Activated CD4-positive, alpha-beta T cell treated with anti-CD3 and anti-CD28 coated beads, Interleukin-2, amount 50 U/mL, for 16 hours (primary cell): ENCODE measurements around the gene GALNT12.

Experiments used
- DNase-seq: peaks from one replicate; pipeline ENCODE4 v3.0.0-alpha.2; 2020

Gene GALNT12

DNA sequence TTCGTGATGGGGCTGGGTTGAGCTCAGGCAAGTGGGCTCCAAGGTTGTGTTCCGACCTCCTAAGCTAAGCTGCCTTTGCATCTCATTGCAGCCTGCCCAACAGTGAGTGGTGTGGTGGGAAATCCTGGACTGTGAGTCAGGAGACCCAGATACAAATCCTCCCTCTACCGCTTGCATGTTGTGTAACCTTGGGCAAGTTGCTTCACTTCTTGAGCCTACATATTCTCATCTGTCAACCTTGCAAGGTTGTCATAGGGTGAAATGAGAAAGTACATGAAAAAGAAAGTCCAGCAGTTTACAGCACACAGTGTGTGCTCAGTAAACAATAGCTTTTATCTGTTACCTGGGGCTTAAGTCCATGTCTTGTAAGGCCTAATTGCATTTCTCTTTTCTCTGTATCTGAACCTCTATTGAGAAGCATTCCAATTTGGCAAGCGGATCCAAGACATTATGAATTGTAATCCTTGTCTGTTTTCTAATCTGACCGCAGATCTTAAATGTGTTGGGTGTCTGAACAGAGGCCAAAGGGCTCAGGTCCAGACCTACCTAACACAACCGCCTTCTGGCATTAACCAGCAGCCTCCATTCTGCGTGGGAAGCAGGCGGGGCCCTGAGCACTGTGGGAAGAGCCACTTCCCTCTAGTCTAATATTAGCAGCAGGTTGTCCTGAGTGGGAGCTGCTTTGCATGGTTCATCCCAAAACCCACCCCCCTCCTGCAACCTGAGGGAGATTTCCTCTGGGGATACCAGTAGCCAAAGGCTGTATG is 1.8 kb upstream of the GALNT12 start:
- no peak for DNase-seq

DNA sequence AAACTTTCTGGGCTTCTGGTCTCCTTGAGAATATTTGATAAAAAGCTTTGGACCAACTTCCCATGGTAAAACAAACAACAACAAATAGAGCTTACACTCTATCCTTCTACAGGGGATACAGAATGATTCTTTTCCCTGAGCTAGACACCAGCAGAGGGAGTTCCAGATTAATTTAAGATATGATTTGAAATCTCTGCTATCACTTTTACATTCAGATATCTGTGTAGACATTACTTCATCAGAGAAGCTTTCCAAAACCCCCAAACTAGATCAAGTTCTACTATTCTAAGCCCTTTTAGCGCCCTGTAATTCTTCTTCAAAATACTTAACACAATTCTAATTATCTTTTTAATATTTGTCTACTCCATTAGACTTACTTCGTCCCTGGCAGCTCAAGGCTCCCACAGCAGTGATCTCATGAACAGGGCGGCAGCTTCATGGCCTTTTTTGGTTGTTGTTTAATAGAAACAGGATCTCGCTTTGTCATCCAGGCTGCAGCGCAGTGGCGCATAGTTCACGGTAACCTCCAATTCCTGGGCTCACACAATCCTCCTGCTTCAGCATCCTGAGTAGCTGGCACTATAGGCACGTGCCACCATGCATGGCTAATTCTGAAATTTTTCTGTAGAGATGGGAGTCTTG is 955 bp upstream of the GALNT12 start:
- DNase-seq: no peak

DNA sequence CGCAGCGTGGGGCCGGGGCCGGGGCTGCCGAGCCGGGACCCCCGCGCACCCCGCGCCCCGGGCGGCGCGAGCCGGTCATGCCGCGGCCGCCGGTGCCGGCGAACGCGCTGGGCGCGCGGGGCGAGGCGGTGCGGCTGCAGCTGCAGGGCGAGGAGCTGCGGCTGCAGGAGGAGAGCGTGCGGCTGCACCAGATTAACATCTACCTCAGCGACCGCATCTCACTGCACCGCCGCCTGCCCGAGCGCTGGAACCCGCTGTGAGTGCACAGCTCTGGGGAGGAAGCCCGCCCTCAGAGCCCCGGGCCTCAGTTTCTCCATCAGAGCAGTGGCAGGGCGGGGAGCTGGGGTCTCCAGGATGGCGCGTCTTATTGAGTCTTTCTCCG is 335 bp downstream of the GALNT12 start:
- DNase-seq: peak; percentile 21

DNA sequence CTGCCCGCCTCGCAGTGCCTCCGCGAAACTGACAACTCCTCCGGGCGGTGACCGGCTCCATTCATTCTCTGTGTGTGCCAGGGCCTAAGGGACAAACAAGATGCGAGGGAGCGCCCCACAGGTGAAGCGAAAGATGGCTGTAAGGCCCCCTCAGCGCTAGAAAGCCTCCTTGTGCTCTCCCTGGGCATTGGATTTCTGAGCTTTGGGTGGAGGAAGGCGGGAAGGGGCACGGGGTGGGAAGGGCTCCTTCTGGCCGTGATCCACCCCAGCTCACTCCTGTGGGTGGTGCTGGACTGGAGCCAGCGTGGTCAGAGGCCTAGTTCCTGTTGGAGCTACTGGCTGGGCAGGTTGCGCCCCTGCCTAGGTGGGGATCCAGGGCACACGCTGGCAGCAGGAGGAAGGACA is 943 bp downstream of the GALNT12 start:
- DNase-seq: no peak

DNA sequence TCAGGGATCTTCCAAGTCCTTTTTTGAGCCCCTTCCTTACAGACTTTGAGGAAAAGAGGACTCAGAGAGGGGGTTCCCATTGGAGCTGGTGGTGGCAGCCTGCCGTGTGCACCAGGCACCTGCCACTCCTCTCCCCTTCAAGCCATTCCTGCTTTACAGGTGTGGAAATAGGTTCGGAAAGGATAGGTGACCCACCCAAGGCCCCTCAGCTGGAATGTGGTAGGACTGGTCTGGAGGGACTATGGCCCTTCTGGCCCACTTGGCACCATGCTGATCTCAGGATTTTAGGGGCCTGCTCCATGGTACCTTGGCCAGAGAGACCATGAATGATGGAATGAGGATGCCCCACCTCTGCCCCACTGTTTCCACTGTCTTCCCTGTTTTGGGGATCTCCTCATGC is 1.4 kb downstream of the GALNT12 start:
- DNase-seq: no peak

DNA sequence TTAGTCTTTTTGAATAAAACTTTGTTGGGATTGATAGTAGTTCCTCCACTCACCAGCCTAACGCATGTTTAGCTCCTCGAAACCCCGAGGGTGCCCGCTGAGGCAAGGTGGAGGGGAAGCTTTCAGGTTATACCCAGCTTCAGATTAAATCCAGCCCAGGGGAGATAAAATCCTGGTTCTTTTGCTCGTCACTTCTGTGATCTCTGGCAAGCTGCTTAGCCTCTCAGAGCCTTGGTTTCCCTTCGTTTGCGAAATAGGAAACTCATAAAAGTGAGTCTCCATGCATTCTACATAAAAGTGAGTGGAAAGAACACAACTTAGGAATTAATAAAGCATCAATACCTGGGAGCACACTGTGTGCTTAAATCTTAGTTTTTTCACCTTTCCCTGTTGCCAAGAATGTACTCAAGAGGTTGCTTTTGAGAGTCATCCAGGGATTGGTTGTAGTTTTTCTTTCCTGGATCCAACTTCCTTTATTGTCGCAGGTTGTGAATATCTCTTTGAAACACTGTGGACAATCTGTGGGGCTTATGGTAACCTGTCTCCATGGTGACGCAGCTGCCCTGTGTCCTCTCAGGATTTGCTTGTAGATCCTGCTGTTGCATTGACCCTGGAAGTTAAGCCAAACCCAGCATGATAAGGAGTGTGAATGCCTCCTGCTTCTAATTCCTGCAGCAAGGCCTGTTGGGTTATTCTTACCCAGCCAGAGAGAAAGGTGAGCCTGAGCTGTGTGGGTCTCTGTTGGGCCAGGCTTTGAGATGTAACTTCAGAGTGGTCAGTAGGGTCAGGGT is 2.0 kb downstream of the GALNT12 start:
- DNase-seq: no peak

DNA sequence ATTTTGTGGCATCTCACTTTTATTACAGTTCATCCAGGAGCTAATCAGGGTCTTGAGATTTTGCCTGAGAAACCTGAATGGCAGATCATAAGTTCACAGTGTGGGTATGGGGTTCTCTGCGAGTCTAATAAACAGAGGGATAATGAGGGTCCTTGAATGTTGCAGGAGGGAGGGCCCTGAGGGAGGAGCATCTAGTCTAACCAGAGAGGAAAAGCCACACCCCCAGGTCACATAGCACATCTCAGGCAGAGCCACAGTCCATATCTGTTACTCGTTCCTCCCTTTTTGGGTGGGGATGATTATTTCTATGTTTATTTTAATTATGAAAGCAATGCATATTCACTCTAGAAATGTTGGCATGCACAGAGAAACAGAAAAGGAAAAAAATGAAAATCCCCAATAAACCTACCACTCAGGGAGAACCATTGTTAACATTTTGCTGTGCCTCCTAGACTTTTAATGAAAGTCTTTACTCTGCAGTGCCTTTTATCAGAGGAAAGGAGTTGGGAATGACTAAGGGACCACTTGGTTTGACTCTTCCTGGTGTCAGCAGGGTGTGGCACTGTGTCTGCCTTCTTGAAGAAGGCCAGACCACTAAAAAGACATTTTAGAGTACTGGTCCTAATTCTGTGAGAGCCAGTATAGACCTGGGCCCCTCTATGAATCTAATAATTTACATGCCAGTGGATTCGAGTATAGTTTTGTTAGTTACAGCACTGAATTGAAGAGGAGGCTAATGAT is 2.8 kb downstream of the GALNT12 start:
- DNase-seq: no peak

DNA sequence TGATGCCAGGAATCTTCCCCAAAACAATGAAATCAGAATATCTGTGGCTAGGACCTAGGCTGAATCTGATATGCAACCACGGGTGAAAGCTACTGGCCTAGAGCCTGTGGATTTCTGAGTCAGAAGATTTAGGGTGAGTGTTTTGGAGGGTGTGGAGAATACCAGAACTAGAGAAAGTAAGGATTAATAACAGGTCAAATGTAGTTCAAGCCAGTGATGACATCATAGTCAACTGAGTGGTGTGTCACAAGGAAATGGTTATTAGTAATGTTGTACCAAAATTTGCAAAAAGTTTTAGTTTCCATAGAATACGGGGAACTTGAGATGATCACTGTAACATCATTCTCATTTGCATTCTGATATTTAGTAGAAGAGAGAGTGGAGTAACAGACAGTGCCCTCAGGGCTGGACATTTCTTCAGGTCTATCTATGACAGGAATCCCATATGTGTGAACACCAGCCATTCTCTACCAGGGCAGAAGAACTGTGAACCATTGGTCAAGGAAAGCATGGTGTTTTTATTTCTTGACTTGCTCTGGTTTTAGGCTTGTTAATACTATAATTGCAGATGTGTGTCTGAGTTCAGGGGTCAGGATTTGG is 3.7 kb downstream of the GALNT12 start:
- DNase-seq: no peak

DNA sequence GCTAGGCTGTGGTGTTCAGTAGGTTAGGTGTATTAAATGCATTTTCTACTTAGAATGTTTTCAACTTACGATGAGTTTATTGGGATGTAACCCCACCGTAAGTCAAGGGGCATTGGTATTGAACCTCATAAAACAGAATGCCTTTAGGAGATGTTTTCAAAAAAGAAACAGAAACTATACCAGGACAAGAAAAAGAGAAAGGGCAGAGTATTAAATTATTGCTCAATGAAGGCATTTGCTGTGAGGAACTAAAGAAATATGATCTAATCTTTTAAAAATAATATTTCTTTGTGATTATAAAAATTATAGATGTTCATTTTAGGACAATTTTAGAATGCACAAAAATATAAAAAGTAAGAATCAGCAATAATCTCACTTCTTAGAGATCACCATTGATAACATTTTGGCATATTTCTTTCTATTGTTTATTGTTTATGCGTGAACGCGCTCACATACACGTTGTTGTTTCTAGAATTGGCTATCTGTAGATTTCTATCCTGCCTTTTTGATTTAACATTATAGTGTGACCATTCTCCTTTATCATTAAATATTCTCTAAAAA is 8.0 kb downstream of the GALNT12 start:
- no peak for DNase-seq

DNA sequence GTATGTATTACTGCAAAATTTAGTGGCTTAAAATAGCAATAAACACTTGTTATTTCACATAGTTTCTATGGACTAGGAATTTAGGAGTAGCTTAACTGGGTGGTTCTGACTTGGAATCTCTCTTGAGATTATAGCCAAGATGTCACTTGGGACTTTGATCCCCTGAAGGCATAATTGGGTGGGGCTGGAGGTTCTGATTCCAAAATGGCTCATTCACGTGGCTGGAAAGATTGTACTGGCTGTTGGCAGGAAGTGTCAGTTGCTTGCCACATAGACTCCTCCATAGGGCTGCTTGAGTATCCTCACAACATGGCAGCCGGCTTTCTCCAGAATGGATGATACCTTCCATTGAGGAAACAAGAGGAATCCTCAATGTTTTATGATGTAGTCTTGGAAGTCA is 11.3 kb downstream of the GALNT12 start:
- no peak for DNase-seq

DNA sequence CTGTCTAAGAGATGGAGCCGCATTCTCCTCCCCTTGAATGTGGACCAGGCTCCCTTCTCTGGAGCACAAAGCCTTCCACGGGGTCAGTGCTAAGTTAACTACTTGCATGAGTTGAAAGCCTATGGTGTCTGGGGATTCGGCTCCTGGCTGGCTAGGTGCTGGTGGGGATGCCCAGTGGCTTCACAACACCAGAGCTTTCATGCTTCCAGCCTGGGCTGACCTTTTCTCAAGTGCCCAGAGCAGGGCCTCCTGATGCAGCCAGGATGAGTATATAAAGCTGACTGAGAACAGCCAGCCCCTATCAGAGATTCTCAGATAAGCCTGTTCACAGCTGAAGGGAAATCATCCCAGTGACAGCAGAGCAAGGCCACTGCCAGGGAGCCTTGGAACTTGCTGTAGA is 11.8 kb downstream of the GALNT12 start:
- no peak for DNase-seq

DNA sequence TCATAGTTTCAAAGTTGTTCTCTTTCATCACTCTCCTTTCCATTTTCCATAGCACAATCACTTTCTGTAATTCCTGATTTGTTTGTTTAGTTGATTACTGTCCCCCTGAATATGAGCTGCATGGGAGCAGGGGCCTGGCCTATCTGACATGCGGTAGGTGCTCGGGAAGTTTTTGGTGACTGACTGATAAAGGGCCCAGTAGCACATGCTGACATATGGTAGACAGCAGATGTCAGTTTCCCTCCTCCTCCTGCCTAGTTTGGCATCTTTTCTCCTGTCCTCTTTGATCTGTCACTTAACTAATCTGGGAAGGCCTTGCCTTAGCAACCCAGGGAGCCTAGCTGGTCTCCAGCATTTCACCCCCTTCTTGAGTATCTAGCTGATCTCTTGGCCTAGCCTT is 14.4 kb downstream of the GALNT12 start:
- DNase-seq: no peak

DNA sequence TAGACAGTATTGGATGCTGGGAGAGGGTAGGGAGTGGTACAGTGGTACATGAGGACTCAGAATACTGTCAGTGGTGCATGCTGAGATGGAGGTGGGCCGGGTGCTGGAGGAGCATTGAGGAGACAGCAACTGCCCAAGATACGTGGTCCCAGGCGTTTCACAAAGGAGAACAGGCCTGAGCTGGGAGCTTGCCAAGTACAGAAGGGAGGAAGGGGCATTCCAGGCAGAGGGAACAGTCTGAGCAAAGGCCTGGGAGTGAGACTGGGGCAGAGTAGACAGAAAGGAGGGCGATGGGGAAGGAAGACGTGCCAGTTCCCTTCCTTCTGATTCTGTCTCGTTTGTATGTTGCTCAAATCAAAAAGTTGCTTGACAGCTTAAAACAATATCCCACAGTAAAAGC is 15.2 kb downstream of the GALNT12 start:
- DNase-seq: no peak

DNA sequence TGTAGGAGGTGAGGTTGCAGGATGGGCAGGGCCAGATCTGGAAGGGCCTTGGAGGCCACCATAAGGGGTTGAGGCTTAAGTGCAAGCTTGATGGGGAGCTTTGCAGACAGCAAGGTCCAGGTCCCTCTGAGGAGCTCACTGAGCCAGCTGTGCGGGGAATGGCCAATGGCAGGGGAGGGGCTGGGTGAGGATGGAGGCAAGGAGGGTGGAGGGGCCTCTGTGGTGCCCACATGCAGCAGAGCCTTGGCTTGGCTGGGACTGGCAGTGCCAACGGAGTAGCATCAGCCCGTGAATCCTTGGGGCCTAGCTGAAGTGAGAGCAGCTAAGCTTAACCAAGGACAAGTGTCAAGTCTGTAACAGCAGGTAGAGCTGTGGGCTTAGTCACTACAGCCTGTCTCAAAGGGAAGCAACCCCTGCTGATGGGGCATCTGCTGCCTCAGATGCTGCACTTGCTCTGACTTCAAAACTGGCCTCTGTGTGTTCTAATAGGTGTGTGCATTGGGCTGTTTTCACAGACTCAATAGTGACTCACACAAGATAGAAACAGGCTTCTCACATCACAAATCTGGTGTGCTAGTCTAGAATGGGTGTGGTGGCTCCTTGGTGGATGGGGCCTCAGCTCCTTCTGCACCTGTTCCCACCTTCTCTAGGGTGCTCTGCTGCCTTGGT is 16.3 kb downstream of the GALNT12 start:
- no peak for DNase-seq

DNA sequence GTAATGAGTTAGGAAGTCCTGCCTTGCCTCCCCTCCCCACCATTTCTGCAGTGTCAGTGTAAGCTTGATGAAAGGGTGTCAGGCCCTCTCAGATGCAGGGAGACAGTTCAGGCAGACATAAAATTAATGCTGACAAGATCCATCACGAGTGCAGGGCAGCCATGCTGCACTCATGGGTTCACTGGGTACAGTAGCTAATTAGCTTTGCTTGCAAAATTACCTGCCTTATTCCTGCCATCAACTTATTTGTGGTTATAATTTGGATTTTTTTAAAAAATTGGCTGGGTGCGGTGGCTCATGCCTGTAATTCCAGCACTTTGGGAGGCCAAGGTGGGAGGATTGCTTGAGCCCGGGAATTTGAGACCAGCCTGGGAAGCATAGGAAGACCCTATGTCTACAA is 17.9 kb downstream of the GALNT12 start:
- no peak for DNase-seq

DNA sequence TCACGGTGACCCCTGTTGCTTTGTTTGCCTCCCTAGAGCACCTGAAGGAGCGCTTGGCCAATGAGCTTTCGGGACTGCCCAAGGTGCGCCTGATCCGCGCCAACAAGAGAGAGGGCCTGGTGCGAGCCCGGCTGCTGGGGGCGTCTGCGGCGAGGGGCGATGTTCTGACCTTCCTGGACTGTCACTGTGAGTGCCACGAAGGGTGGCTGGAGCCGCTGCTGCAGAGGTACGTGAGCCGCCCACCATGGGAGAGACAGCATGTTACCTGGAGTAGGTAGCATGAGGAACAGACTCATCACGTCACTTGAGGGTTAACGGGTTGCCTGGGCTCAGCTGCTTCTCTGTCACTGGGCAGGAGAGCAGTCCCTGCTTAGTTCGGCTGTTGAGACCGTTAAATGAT is 19.2 kb downstream of the GALNT12 start:
- no peak for DNase-seq

DNA sequence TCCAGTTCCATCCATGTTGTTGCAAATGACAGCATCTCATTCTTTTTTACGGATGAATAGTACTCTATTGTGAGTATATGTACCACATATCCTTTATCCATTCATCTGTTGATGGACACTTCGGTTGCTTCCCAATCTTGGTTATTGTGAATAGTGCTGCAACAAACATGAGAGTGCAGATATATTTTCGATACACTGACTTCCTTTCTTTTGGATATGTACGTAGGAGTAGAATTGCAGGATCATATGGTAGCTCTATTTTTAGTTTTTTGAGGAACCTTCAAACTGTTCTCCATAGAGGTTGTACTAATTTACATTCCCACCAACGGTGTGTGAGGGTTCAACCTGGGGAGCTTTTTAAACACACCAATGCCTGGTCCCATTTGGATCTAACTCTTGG is 22.3 kb downstream of the GALNT12 start:
- DNase-seq: no peak

DNA sequence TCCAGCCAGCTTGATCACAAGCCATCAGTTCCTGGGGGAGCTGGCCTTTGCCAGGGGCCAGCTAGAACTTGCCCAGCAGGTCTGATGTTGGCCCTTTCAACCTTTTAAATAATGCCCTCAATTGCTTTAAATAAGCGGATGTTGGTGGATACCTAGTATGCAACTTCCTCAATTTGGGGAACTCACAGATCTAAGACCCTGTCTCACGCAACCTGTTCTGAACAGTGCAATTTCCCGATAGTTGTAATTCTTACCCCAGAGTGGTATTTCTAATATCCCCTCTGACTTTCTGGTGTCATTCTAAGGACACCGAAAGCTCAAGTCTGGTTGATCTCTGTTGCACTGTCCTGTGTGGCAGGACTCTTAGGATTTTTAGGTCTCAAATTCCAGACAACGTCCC is 23.1 kb downstream of the GALNT12 start:
- DNase-seq: no peak

DNA sequence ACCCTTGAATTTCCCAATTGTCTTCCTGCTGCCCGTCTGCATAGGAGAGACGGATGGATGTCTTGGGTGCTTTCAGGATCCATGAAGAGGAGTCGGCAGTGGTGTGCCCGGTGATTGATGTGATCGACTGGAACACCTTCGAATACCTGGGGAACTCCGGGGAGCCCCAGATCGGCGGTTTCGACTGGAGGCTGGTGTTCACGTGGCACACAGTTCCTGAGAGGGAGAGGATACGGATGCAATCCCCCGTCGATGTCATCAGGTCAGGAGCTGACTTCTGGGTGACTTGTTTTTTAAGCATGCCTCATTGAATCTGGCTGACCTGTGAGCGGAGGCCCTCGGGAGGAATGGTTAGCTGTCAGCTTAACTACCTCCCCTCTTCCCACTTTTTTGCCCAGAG is 24.2 kb downstream of the GALNT12 start:
- no peak for DNase-seq

DNA sequence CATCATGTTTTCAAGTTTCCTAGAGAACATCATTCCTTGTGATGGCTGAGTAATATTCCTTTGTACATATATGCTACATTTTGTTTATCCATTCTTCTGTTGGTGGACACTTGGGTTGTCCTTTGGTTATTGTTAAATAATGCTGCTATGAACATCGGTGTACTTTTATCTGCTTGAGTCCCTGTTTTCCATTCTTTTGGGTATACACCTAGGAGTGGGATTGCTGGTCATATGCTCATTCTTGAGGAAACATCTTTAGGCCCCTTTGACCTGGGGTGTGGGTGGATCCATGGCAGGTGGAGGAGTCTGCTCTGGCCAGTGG is 25.3 kb downstream of the GALNT12 start:
- no peak for DNase-seq

DNA sequence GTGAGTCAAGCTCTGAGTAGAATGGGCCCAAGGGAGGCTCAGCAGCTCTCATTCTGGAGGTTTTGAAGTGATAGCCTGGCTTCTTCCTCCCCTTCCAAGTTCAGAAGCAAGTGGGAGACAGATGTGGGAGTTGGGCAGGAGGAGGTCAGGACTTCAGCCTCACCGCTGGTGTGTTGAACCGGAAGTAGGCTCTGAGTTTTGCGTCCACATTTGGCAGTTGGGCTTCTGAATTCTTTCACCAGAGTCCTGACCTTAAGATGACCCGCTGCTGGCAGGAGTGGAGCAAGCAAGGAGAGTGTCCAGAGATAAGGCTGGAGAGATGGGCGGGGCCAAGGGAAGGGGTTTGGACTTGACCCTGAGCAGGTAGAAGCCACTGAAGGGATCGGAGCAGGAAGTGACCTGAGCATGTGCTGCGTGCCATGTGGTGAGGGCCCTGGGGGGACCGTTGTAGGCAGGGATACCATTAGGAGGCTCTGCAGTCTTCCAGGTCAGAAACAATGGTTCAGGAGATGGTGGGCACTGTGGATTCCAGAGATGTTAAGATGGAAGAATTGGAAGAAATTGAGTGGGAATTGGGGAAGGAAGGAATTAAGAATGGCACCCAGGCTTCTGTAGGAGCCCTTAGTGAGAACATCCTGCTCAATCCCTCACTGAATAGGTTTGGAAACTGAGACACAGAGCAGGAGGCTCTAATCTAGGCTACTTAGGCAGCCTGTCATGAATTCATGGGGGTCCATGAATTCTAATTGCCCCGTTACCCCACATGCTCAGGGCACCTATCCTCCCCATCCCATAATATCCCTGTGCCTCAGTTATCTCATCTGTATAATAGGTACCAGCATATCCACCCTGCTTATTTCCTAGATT is 25.9 kb downstream of the GALNT12 start:
- DNase-seq: no peak
